HepG2 (cell line): ENCODE data around the gene TXNRD2. TPM values are rescaled to one million over a fixed set of nuclear protein-coding genes. Genes with fewer than 3 reads are reported as not detected.
A peak's percentile ranks its signal among the peaks of the same experiment; 100 is the strongest.

Source experiments
- BORCS8-MEF2B ChIP-seq: sonication (generic); formaldehyde crosslinking; IDR thresholded peaks from 2 replicates; pipeline ENCODE4 v1.8.0; 2022; ENCODE audit warnings: mild to moderate bottlenecking, missing genetic modification reagents
- DZIP1 ChIP-seq: sonication (generic); formaldehyde crosslinking; IDR thresholded peaks from 2 replicates; pipeline ENCODE4 v1.5.0; 2020; ENCODE audit warnings: mild to moderate bottlenecking, missing genetic modification reagents
- ELK4 ChIP-seq: sonication (generic); formaldehyde crosslinking; IDR thresholded peaks from 2 replicates; pipeline ENCODE4 v1.9.0; 2021; ENCODE audit warnings: missing genetic modification reagents, borderline replicate concordance
- ERF ChIP-seq: IDR thresholded peaks from 2 replicates; pipeline ENCODE4 v1.6.1; 2018; ENCODE audit warnings: missing biosample characterization, missing genetic modification reagents
- HIVEP1 ChIP-seq: sonication (generic); formaldehyde crosslinking; IDR thresholded peaks from 2 replicates; pipeline ENCODE4 v1.4.0; 2020; ENCODE audit warnings: mild to moderate bottlenecking, missing genetic modification reagents
- IRF1 ChIP-seq: sonication (generic); formaldehyde crosslinking; IDR thresholded peaks from 2 replicates; pipeline ENCODE4 v1.4.0; 2020; ENCODE audit warnings: low read depth, mild to moderate bottlenecking, missing genetic modification reagents
- ISL2 ChIP-seq: sonication (generic); formaldehyde crosslinking; IDR thresholded peaks from 2 replicates; pipeline ENCODE4 v1.5.0; 2020; ENCODE audit warnings: missing genetic modification reagents
- ISX ChIP-seq: sonication (generic); formaldehyde crosslinking; conservative IDR thresholded peaks from 2 replicates; pipeline ENCODE4 v1.5.0; 2020; ENCODE audit warnings: missing genetic modification reagents
- JUN ChIP-seq: sonication (generic); formaldehyde crosslinking; IDR thresholded peaks from 2 replicates; pipeline ENCODE4 v1.4.0; 2020; ENCODE audit warnings: mild to moderate bottlenecking, missing genetic modification reagents
- MXD3 ChIP-seq: IDR thresholded peaks from 2 replicates; pipeline ENCODE4 v1.6.1; 2016; ENCODE audit warnings: mild to moderate bottlenecking, missing biosample characterization, missing genetic modification reagents
- NFKBIZ ChIP-seq: IDR thresholded peaks from 2 replicates; pipeline ENCODE4 v1.6.1; 2018; ENCODE audit warnings: missing genetic modification reagents, missing compliant biosample characterization
- PAF1 ChIP-seq: IDR thresholded peaks from 2 replicates; pipeline ENCODE4 v1.6.1; 2016; ENCODE audit warnings: missing genetic modification reagents, missing compliant biosample characterization
- PRPF4 ChIP-seq: fragments of 200-400 bp; formaldehyde crosslinking; IDR thresholded peaks from 2 replicates; pipeline ENCODE4 v1.6.1; 2016; ENCODE audit warnings: low read length, low read depth; ENCODE audit not compliant: poor library complexity, severe bottlenecking
- RBFOX2 ChIP-seq: fragments of 200-400 bp; formaldehyde crosslinking; IDR thresholded peaks from 2 replicates; pipeline ENCODE4 v1.6.1; 2017; ENCODE audit warnings: low read depth, mild to moderate bottlenecking, low read length
- RNF2 ChIP-seq: fragments of 450-650 bp; conservative IDR thresholded peaks from 2 replicates; pipeline ENCODE4 v1.6.1; 2016; ENCODE audit warnings: low read depth
- SIX1 ChIP-seq: sonication (generic); formaldehyde crosslinking; IDR thresholded peaks from 2 replicates; pipeline ENCODE4 v1.4.0; 2020; ENCODE audit warnings: missing genetic modification reagents, borderline replicate concordance
- ZBTB3 ChIP-seq: sonication (generic); formaldehyde crosslinking; IDR thresholded peaks from 2 replicates; pipeline ENCODE4 v1.4.0; 2020; ENCODE audit warnings: low read depth, mild to moderate bottlenecking, moderate library complexity, missing genetic modification reagents, borderline replicate concordance
- ZMYM3 ChIP-seq: sonication (generic); formaldehyde crosslinking; IDR thresholded peaks from 2 replicates; pipeline ENCODE4 v1.5.1; 2020; ENCODE audit warnings: mild to moderate bottlenecking, missing genetic modification reagents
- ZMYM4 ChIP-seq: sonication (generic); formaldehyde crosslinking; IDR thresholded peaks from 2 replicates; pipeline ENCODE4 v1.8.1; 2023; ENCODE audit warnings: mild to moderate bottlenecking, missing genetic modification reagents
- ZNF556 ChIP-seq: sonication (generic); formaldehyde crosslinking; IDR thresholded peaks from 2 replicates; pipeline ENCODE4 v1.4.0; 2020; ENCODE audit warnings: mild to moderate bottlenecking, missing genetic modification reagents, borderline replicate concordance
- ZNF607 ChIP-seq: sonication (generic); formaldehyde crosslinking; IDR thresholded peaks from 2 replicates; pipeline ENCODE4 v1.5.1; 2020; ENCODE audit warnings: missing genetic modification reagents, mild to moderate bottlenecking, borderline replicate concordance
- ZNF800 ChIP-seq: sonication (generic); formaldehyde crosslinking; IDR thresholded peaks from 2 replicates; pipeline ENCODE4 v1.4.0; 2020; ENCODE audit warnings: missing genetic modification reagents
- ZNF883 ChIP-seq: sonication (generic); formaldehyde crosslinking; IDR thresholded peaks from 2 replicates; pipeline ENCODE4 v1.5.1; 2020; ENCODE audit warnings: mild to moderate bottlenecking, missing genetic modification reagents; ENCODE audit errors: not compliant biosample characterization
- polyA plus RNA-seq, 8 experiments: library from polyadenylated mRNA; depleted of rRNA in 3 of 8; stranded (reverse) in 7 of 8; unstranded in 1 of 8; fragments of >200 nt; fragmentation: Illumina TruSeq in 4 of 8; extraction: Trizol in 4 of 8; gene quantifications; 2 replicates each; pipeline versions ENCODE4 v1.2.1 to v1.2.3, GENCODE V29; 2011 to 2016; ENCODE audit warnings: low read depth in 4 of 8, missing spikeins in 1 of 8, mixed read lengths in 1 of 8; ENCODE audit not compliant: insufficient read depth in 1 of 8
- total RNA-seq, 5 experiments: library from RNA; depleted of rRNA; stranded (reverse); fragments of >200 nt; fragmentation: Illumina TruSeq; extraction: Trizol; gene quantifications; 2 replicates each; pipeline ENCODE4 v1.2.3, GENCODE V29; 2016; ENCODE audit warnings: low read depth in 1 of 5

Gene TXNRD2
- total and polyA plus RNA-seq, 2 of the 13 experiments (the other 11 are each of a cell fraction or from before 2014, with no cell fraction given), result 17.5 to 18.6 TPM

- no peak for TF ChIP-seq DZIP1 (CRISPR knock-in tag)
- no peak for TF ChIP-seq NFKBIZ
- TF ChIP-seq IRF1 (CRISPR knock-in tag), result no peak
- TF ChIP-seq ZBTB3, result no peak
- TF ChIP-seq RBFOX2, result no peak
- no peak for TF ChIP-seq HIVEP1 (CRISPR knock-in tag)
- TF ChIP-seq ELK4 (CRISPR knock-in tag), result no peak
- no peak for TF ChIP-seq ZNF883 (CRISPR knock-in tag)
- peak; percentile 95 for TF ChIP-seq ZNF800 (CRISPR knock-in tag)
- TF ChIP-seq ZNF556 (CRISPR knock-in tag), result peak; percentile 47; the same call in 1 of the 2 replicates
- TF ChIP-seq RNF2, result no peak
- TF ChIP-seq MXD3 (CRISPR knock-in tag), result no peak
- TF ChIP-seq JUN (CRISPR knock-in tag), result peak; percentile 94
- TF ChIP-seq ISL2 (CRISPR knock-in tag), result peak; percentile 79
- TF ChIP-seq ZMYM4 (CRISPR knock-in tag), result no peak
- TF ChIP-seq SIX1 (CRISPR knock-in tag), result peak; percentile 62; the same call in 1 of the 2 replicates
- TF ChIP-seq PAF1 (CRISPR knock-in tag), result no peak
- 0 out of 2 replicates have a peak, but pooled peaks have one; percentile 22 for TF ChIP-seq ZMYM3 (CRISPR knock-in tag)
- TF ChIP-seq ISX (CRISPR knock-in tag), result no peak
- peak; percentile 92 for TF ChIP-seq ERF (CRISPR knock-in tag)
- TF ChIP-seq ZNF607 (CRISPR knock-in tag), result no peak
- TF ChIP-seq BORCS8-MEF2B (CRISPR knock-in tag), result peak; percentile 29; the same call in 1 of the 2 replicates
- no peak for TF ChIP-seq PRPF4
These were observed 60.6 kb downstream of the TXNRD2 start (continued) for GRCh38 chr22:19880786-19881569.
